Fibroblast of lung (primary cell): ENCODE measurements around the gene GHRL.

Experiments used
- EZH2 ChIP-seq: IDR thresholded peaks from 2 replicates; pipeline ENCODE4 v1.5.1; 2012; ENCODE audit warnings: low read length, control low read depth, mild to moderate bottlenecking; ENCODE audit errors: missing control alignments
- TF ChIP-seq, protein P1 (sequence below), 2 donors: IDR thresholded peaks in 1 of 2; conservative IDR thresholded peaks in 1 of 2; 1 replicate in 1 of 2; 2 replicates in 1 of 2; pipeline ENCODE4 v1.5.1; 2011 to 2012; ENCODE audit warnings: low read length in 2 of 2, control low read depth in 1 of 2, inconsistent platforms in 1 of 2, low read depth in 1 of 2, mild to moderate bottlenecking in 1 of 2

DNA sequence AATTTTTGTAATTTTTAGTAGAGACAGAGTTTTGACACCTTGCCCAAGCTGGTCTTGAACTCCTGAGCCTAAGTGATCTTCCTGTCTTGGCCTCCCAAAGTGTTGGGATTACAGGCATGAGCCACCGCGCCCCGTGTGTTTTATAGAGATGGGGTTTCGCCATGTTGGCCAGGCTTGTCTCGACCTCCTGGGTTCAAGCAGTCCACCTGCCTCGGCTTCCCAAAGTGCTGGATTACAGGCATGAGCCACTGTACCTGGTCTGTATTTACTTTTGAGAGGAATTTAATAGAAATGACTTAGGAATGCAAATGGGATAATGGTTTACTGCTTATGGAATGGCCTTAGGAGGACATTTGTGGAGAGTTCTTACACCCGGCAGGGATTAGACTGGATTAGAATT lies 33.7 kb downstream of the GHRL start:
- no peak for TF ChIP-seq EZH2
- TF ChIP-seq, protein P1, sequence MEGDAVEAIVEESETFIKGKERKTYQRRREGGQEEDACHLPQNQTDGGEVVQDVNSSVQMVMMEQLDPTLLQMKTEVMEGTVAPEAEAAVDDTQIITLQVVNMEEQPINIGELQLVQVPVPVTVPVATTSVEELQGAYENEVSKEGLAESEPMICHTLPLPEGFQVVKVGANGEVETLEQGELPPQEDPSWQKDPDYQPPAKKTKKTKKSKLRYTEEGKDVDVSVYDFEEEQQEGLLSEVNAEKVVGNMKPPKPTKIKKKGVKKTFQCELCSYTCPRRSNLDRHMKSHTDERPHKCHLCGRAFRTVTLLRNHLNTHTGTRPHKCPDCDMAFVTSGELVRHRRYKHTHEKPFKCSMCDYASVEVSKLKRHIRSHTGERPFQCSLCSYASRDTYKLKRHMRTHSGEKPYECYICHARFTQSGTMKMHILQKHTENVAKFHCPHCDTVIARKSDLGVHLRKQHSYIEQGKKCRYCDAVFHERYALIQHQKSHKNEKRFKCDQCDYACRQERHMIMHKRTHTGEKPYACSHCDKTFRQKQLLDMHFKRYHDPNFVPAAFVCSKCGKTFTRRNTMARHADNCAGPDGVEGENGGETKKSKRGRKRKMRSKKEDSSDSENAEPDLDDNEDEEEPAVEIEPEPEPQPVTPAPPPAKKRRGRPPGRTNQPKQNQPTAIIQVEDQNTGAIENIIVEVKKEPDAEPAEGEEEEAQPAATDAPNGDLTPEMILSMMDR (conservative IDR thresholded peaks at IDR 0.05 in 1 of 2, IDR thresholded peaks at IDR 0.05 in 1 of 2; ENCODE audit: low read depth in 1 of 2, low read length in 2 of 2), result no peak
